Lung (tissue), 12 donors: ENCODE results near the gene FIGLA. TPM values are rescaled to one million over a fixed set of nuclear protein-coding genes. Genes with fewer than 3 reads are reported as not detected.
A peak's percentile ranks its signal among the peaks of the same experiment; 100 is the strongest.

Source experiments
- ATAC-seq: fragments of 200-7000 bp; cut with Tn5 transposase; one replicate; pipeline ENCODE4 v1.9.1; 2020; ENCODE audit warnings: moderate number of reproducible peaks; ENCODE audit not compliant: insufficient read depth, low FRiP score
- DNase-seq, 3 donors: peaks; one replicate each; pipeline ENCODE4 v3.0.0-alpha.2; 2013 to 2017
- H3K27ac ChIP-seq, 2 donors: one replicate each; pipeline ENCODE4 v1.5.1; 2013; ENCODE audit warnings: mild to moderate bottlenecking in 2 of 2, moderate library complexity in 2 of 2, control low read depth in 1 of 2, inconsistent platforms in 1 of 2, low read depth in 1 of 2, low read length in 1 of 2
- H3K27me3 ChIP-seq, 3 donors: one replicate each; pipeline ENCODE4 v1.5.1; 2013; ENCODE audit warnings: low read length in 2 of 3; ENCODE audit not compliant: control insufficient read depth in 3 of 3, insufficient read depth in 3 of 3
- H3K36me3 ChIP-seq, 4 donors: one replicate each; pipeline ENCODE4 v1.5.1; 2013; ENCODE audit warnings: low read length in 4 of 4, mild to moderate bottlenecking in 1 of 4, moderate library complexity in 1 of 4; ENCODE audit not compliant: control insufficient read depth in 4 of 4, insufficient read depth in 4 of 4
- H3K4me1 ChIP-seq, 5 donors: one replicate each; pipeline ENCODE4 v1.5.1; 2013; ENCODE audit warnings: low read length in 5 of 5, mild to moderate bottlenecking in 2 of 5, moderate library complexity in 1 of 5; ENCODE audit not compliant: control insufficient read depth in 5 of 5, insufficient read depth in 5 of 5
- H3K4me3 ChIP-seq: one replicate; pipeline ENCODE4 v1.5.1; 2013; ENCODE audit warnings: mild to moderate bottlenecking, control low read depth, moderate library complexity
- H3K9ac ChIP-seq, 2 donors: one replicate each; pipeline ENCODE4 v1.5.1; 2013; ENCODE audit warnings: low read length in 2 of 2, control low read depth in 1 of 2; ENCODE audit not compliant: insufficient read depth in 1 of 2
- H3K9me3 ChIP-seq, 4 donors: one replicate each; pipeline ENCODE4 v1.5.1; 2013; ENCODE audit warnings: low read length in 3 of 4, mild to moderate bottlenecking in 1 of 4, moderate library complexity in 1 of 4; ENCODE audit not compliant: control insufficient read depth in 4 of 4, insufficient read depth in 3 of 4
- WGBS, 2 donors: extraction: QIAGEN DNeasy Blood & Tissue Kit; methylation state at CpG; one replicate each; pipeline ENCODE4 v1.1.7; 2013; 5-methylcytosine and 5-hydroxymethylcytosine counted together
- polyA plus RNA-seq, 2 donors: library from polyadenylated mRNA; stranded (reverse); fragments of 200-250 nt; gene quantifications; one replicate each; pipeline ENCODE4 v1.2.1, GENCODE V29; 2013
- total RNA-seq, 2 donors: library from RNA; depleted of rRNA in 1 of 2; stranded (reverse); fragments of >200 nt in 1 of 2; gene quantifications; one replicate each; pipeline ENCODE4 v1.2.1, GENCODE V29; 2014 to 2021
- TF ChIP-seq, protein P1 (sequence below): IDR thresholded peaks from 2 replicates; pipeline ENCODE4 v1.5.1; 2012; ENCODE audit warnings: mild to moderate bottlenecking; ENCODE audit errors: control extremely low read depth, extremely low read depth
- donor health status: control.
- donor health status: control.
- donor health status: Bipolar disorder and iron deficiency.
- donor health status: healthy.
- donor health status: DM: yes; HTN: yes; CAD: no.

FIGLA gene
- total and polyA plus RNA-seq, 4 donors, result 0.31 to 0.53 TPM; not detected in 2

DNA sequence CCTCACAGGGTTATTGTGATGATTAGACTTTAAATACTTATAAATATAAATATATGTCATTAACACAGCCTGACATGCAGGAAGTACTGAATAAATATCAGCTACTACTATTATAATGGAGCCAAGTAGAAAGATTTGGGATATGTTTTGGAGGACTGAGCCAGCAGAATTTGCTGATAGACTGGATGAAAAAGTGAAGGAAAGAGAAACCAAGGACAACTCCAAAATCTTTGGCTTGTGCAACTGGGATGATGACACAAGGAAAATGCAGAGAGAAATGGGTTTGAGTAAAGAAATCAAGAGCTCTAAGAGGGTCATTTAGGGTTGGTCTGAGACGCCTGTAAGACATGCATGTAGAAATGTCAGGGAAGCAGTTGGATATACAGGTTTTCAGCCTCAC, 38.0 kb downstream of the FIGLA start:
- ATAC-seq, result no peak
- Histone ChIP-seq H3K9ac (no peak overlapping the region), H3K27me3 (peaks cover 0 to 3% (median 0%) of the 10 kb centered on the region in 3 donors), H3K9me3 (peaks cover 0 to under 1% (median 0%) of the 10 kb centered on the region in 4 donors), H3K36me3 (no peaks in the 10 kb centered on the region), H3K4me3 (no peak overlapping the region), H3K4me1 (peaks cover 0 to 20% (median 0%) of the 10 kb centered on the region in 5 donors), H3K27ac (no peak overlapping the region)
- TF ChIP-seq, protein P1, sequence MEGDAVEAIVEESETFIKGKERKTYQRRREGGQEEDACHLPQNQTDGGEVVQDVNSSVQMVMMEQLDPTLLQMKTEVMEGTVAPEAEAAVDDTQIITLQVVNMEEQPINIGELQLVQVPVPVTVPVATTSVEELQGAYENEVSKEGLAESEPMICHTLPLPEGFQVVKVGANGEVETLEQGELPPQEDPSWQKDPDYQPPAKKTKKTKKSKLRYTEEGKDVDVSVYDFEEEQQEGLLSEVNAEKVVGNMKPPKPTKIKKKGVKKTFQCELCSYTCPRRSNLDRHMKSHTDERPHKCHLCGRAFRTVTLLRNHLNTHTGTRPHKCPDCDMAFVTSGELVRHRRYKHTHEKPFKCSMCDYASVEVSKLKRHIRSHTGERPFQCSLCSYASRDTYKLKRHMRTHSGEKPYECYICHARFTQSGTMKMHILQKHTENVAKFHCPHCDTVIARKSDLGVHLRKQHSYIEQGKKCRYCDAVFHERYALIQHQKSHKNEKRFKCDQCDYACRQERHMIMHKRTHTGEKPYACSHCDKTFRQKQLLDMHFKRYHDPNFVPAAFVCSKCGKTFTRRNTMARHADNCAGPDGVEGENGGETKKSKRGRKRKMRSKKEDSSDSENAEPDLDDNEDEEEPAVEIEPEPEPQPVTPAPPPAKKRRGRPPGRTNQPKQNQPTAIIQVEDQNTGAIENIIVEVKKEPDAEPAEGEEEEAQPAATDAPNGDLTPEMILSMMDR, result no peak
- DNase-seq, result peak in 2 of 3 donors; percentile 68 to 84
- WGBS, 2 donors, result 62 to 95% methylated on average over 1 of the region's 1 CpG

DNA sequence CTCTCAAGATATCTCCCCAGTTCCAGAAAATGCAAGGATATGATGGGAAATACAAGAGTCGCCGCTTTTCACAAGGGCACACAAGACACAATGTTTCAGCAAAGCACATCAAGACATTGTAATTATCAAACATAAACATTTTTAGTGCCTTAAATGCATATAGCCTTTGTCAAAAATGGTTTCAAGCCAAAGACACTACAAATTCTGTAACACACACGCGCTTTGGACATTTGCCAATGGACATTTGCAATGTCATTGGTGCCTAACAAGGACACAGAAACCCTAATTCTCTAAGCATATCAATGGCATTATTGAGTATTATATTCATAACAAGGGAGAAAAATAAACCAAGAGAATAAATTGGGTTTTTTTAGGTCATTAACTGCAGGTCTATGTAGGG, 38.6 kb downstream of the FIGLA start:
- H3K27me3 ChIP-seq, result peaks cover 0 to 3% (median 0%) of the 10 kb centered on the region in 3 donors
- ATAC-seq (no peak), DNase-seq (peak; percentile 60 to 85 (median 78))
- peaks cover 0 to 20% (median 0%) of the 10 kb centered on the region in 5 donors for H3K4me1 ChIP-seq
- no peak overlapping the region for H3K27ac ChIP-seq
- no peak overlapping the region for H3K4me3 ChIP-seq
- TF ChIP-seq, protein P1, result no peak
- H3K36me3 ChIP-seq, result no peaks in the 10 kb centered on the region
- peaks cover 0 to 3% (median 0%) of the 10 kb centered on the region in 4 donors for H3K9me3 ChIP-seq
- H3K9ac ChIP-seq, result no peak overlapping the region
- WGBS, 2 donors, result 73 to 79% methylated on average over 4 of the region's 4 CpGs

DNA sequence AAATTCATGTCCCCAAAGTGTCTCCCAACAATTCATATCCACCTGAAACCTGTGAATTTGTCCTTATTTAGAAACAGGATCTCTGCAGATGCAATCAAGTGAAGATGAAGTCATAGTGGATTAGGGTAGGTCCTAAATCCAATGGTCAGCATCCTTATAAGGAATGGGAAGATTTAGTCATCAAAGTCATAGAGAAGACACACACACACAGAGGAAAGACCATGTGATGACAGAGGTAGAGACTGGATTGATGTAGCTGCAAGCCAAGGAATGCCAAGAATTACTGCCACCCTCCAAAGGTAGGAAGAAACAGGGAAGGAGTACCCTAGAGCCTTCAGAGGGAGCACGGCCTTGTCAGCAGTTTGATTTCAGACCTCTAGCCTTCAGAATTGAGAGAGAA, 40.1 kb downstream of the FIGLA start:
- ATAC-seq (no peak), DNase-seq (no peak)
- Histone ChIP-seq H3K27ac (no peak overlapping the region), H3K27me3 (peaks cover 0 to 3% (median 0%) of the 10 kb centered on the region in 3 donors), H3K9ac (no peak overlapping the region), H3K4me1 (peaks cover 0 to 27% (median 0%) of the 10 kb centered on the region in 5 donors), H3K36me3 (no peaks in the 10 kb centered on the region), H3K4me3 (no peak overlapping the region), H3K9me3 (peaks cover 0 to 3% (median 0%) of the 10 kb centered on the region in 4 donors)
- WGBS, 2 donors, result 91 to 93% methylated on average over 1 of the region's 1 CpG
- TF ChIP-seq, protein P1, result no peak
